Left renal pelvis (tissue), 4 donors: ENCODE data around the gene USP13. TPM values are rescaled to one million over a fixed set of nuclear protein-coding genes. Genes with fewer than 3 reads are reported as not detected.
"Not testable (repeated sequence)": the region's sequence is repeated elsewhere in the genome, so short reads cannot be mapped to it uniquely, and the experiment has no call there.

Experiments
- DNase-seq, 4 donors: peaks; one replicate each; pipeline ENCODE4 v3.0.0-alpha.2; 2013; ENCODE audit warnings: low read depth in 4 of 4, low spot score in 3 of 4
- polyA plus RNA-seq, 4 donors: library from polyadenylated mRNA; unstranded; fragments of 120-200 nt; gene quantifications; one replicate each; pipeline ENCODE4 v1.2.1, GENCODE V29; 2013; ENCODE audit not compliant: insufficient read length in 4 of 4

Gene USP13
- polyA plus RNA-seq, 4 donors: 12.1 to 16.7 (median 14.8) TPM

GRCh38 chr3:179775416-179776122 is 122.7 kb downstream of the USP13 start:
- no peak for DNase-seq

- not testable (repeated sequence) for DNase-seq
Observed at GRCh38 chr3:179782841-179783240, 130.0 kb downstream of the USP13 start.

- DNase-seq: no peak
Observed at GRCh38 chr3:179788996-179789395, 136.2 kb downstream of the USP13 start.

DNA sequence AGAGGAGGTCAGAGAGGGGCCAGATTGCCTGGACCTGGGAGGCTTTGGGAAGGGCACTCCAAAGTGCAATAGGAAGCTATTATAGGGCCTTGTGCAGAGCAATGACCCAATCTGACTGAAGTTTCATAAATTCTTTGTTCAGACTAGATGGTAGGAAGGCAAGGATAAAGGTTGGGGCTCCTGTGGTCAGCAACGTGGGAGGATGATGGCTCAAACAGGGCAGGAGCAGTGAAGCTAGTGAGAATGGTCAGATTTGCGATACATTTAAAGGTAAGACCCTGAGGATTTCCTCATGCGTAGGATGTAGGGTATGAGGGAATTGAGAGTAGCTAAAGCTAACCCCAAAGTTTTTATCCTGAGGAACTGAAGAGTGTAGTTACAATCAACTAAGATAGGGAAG is 139.0 kb downstream of the USP13 start:
- no peak for DNase-seq

DNA sequence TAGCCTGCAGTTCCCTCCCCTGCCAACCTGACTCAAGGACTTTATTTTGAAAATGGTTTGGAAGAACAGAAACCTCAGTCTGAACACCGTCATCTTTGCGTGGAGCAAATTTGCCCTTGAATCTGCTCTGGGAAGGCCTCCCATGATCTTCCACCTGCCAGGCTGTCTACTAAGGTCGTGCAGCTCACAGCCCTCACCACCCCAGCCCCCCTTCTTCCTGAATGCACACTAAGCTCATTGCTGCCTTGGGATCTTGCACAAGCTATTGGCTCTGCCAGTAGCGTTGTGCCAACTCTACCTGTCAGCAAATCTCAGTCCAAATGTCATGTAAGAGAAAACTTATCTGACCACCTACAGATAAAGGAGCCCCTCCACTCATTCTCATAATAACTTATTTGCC is 141.5 kb downstream of the USP13 start:
- no peak for DNase-seq

GRCh38 chr3:179796421-179796820 is 143.6 kb downstream of the USP13 start:
- no peak for DNase-seq

GRCh38 chr3:179797192-179797591 is 144.4 kb downstream of the USP13 start:
- DNase-seq: no peak

DNA sequence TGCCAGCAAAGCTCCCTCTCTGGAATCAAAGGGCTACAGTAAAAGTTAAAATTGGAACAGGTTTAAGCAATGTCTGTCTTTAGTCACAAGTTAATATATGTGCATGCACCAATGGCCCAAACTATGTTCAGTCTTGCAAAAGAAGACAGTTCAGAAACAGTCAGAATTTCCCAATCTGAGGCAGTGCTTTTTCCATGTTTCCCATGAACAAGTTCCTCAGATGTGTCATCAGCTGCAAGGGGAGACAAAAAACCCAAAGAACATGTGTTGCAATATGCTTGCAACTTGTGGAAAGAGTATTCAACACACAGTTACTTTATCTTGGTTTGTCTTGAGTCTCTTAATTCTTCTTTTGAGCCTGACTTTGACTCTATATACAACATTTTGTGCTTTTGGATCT is 148.4 kb downstream of the USP13 start:
- no peak for DNase-seq

DNA sequence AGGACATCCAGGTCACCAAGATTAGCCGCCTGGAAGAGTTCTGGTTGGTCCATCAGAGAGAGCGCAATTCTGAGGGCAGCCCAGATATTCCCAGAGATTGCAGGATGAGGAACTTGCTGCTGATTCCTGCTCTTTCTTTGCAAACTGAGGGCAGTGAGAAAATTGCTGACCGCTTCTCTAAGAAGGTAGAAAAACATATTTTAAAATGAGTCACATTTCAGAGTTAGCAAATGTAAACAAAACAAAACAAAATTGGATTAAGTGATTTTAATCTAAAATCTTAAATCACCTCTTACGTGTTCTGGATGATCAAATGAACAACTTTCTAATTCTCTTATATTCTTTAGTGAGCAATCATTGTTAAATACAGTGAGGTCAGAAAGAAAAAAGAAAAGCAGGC is 149.0 kb downstream of the USP13 start:
- DNase-seq: no peak

- no peak for DNase-seq
Observed at GRCh38 chr3:179806177-179806576, 153.3 kb downstream of the USP13 start.

DNA sequence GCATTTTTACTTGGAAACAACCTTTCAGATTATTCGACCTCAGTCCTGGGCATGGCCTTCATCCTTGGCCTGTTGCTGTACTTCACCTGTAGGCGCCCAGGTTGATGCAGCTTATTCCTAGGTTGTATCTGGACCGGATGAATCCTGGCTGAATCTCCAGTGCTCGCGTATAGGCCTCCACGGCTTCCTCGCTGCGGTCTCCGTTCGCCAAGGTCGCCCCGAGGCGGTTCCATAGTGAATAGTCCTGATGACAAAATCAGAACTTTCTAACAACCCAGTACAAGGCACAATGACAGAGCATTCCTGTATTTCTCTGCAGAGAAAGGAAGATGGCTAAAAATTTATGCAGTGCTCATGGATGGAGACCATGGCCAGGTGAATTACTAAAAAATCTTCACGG is 154.7 kb downstream of the USP13 start:
- DNase-seq: no peak

- DNase-seq: no peak
Observed at GRCh38 chr3:179809639-179810038, 156.8 kb downstream of the USP13 start.

GRCh38 chr3:179811321-179812095 is 158.7 kb downstream of the USP13 start:
- peak in 3 of 4 donors; percentile 12 to 34 (median 25) for DNase-seq

- DNase-seq: no peak
Observed at GRCh38 chr3:179812096-179812382, 159.2 kb downstream of the USP13 start.

- DNase-seq: no peak
Observed at GRCh38 chr3:179819379-179819778, 166.5 kb downstream of the USP13 start.

- no peak for DNase-seq
Observed at GRCh38 chr3:179822296-179822695, 169.5 kb downstream of the USP13 start.

- DNase-seq: no peak
Observed at GRCh38 chr3:179825527-179826246, 172.8 kb downstream of the USP13 start.

GRCh38 chr3:179826247-179826637 is 173.4 kb downstream of the USP13 start:
- no peak for DNase-seq

GRCh38 chr3:179828738-179829137 is 175.9 kb downstream of the USP13 start:
- no peak for DNase-seq

DNA sequence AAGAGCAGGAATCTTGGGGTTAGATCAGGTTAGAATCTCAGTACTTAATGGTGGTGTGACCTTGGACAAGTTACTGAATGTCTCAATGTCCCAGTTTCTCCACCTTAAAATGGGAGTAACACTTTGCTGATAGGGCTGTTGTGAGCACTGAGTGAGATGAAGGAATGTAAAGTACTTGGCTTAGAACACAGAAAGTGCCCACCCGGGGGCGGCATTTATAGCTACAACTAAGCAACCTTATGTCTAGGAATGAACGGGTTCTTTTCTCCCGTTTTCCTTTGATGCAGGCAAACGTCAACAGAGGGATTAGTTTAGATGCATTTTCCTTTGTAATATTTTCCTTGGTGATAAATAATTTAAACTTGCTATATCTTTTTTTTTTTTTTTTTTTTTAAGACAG is 176.6 kb downstream of the USP13 start:
- DNase-seq: no peak

DNA sequence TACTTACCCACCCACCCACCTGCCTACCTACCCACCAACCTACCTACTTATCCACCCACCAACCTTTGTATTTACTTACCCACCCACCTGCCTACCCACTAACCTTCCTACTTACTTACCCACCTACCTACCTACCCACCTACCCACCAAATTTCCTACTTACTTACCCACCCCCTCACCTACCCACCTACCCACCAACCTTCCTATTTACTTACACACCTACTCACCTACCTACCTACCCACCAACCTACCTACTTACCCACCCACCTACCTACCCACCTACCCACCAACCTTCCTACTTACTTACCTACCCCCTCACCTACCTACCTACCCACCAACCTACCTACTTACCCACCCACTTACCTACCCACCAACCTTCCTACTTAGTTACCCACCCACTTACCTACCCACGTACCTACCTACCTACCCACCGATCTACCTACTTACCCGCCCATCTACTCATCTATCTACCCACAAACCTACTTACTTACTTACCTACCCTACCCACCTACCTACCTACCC is 179.6 kb downstream of the USP13 start:
- no peak for DNase-seq

DNA sequence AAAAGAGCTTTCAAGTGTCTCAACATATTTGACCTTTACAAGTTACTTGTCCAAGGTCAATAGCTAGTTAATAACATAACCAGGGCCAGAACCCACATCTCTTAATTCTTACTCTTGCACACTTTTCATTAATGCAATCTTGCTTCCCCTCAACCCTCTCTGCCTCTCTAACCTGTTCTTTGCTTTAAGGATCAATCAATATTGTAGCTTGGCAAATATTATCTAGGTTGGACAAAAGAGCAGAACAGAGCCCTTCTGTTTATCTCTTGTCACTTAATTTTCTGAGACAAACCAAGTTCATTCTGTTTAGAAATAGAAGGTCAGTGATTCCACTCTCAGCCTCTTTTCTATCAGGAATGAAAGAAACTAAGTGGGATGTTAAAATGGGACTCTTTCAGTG is 180.5 kb downstream of the USP13 start:
- no peak for DNase-seq
